NCI-H82 treated with DMSO at 0.1 percent for 48 hours (cell line): Measurements from ENCODE around the gene TOR1AIP1.
"Not testable (repeated sequence)": the region's sequence is repeated elsewhere in the genome, so short reads cannot be mapped to it uniquely, and the experiment has no call there.

Experiments used
- DNase-seq: peaks from one replicate; lab custom pipeline; 2025; ENCODE audit not compliant: unreplicated experiment; lab: John Stamatoyannopoulos, UW

TOR1AIP1 gene

DNA sequence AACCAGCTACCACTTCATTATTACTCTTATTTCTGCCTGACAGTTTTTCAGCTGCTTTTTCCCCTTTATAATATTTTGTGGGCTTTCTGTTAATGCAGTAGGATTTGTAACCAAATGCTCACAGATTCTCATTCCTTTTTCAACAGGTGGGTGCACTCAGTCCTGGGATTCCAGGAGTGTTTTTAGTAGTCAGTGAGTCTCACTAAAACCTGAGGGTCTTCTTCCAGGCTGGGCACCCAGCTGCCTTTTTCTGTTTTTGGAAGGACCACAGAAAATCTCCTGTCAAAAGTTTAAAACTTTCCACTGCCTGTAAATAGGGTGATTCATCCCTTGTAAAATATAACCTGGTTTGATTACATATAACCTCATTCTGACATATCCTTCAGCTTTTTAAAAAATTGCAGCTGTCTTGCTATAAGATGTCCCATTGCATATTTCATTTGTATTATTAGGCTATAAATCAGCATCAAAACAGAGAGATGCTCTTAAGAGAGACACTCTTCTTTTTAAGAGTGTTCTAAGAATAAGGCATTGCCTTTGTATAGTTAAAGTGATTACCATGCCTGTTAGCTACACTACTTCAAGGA is 55.7 kb downstream of the TOR1AIP1 start:
- DNase-seq: no peak

DNA sequence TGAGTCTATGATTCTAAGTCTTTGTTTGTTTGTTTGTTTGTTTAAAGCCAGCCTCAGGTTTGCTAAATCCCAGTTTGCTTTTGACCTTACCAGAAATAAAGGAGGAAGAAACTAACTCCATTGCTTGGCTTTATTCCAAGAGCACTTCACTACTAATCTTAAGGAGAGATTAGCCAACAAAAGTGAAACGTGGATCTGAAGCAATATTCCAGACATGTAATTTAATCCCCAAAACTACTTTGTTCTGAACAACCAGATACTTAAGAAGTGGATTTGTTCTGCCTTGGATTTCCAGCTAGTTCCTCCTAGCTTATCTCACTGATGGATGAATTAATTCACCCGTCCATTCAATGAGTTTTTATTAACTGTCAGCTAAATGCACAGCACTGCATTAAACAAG is 56.7 kb downstream of the TOR1AIP1 start:
- DNase-seq: peak; percentile 90

DNA sequence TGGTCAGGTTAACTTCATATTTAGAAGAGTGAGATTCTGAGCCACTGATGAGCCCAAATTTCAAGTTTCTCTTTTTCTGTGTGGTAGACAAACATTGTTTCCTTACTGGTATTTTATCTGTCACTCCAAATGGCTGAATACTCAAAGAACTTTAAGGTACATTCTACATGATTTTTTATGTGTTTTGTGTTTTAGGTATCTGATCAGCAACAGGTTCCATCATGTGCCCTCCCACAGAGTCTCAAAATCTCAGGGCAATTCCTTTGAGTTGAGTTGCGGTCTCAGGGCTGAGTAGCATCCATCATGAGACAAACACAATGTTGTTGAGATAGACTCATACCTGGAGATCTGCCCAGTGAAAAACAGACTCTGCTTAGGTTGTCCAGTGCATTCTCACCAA is 57.9 kb downstream of the TOR1AIP1 start:
- no peak for DNase-seq

DNA sequence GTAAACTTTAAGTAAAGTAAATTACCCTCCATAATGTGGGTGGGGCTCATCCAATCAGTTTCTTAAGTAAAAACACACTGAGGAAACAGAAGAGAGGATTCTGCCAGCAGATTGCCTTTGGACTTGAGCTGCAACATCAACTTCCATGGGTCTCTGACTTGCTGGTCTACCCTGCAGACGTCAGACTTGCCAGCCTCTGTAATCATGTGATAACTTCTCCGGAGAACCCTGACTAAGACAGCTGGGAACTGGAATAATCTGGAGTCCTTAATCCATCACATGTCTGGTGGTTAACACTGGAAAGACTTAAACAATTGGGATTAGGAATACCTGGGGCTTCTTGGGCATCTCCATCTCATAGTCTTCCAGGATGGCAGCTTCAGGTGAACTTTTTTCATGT is 59.4 kb downstream of the TOR1AIP1 start:
- peak; percentile 60 for DNase-seq

DNA sequence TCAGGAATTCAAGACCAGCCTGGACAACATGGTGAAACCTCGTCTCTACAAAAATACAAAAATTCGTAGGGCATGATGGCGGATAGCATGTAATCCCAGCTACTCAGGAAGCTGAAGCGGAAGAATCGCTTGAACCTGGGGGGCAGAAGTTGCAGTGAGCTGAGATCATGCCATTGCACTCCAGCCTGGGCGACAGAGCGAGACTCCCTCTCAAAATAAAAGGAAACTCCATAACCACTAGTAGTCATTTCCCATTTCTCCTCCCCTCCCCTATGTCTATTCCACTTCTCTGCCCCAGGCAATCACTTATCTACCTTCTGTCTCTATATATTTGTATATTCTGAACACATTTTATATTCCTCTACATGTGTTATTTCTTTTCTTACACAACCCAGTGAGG is 68.6 kb downstream of the TOR1AIP1 start:
- DNase-seq: no peak

DNA sequence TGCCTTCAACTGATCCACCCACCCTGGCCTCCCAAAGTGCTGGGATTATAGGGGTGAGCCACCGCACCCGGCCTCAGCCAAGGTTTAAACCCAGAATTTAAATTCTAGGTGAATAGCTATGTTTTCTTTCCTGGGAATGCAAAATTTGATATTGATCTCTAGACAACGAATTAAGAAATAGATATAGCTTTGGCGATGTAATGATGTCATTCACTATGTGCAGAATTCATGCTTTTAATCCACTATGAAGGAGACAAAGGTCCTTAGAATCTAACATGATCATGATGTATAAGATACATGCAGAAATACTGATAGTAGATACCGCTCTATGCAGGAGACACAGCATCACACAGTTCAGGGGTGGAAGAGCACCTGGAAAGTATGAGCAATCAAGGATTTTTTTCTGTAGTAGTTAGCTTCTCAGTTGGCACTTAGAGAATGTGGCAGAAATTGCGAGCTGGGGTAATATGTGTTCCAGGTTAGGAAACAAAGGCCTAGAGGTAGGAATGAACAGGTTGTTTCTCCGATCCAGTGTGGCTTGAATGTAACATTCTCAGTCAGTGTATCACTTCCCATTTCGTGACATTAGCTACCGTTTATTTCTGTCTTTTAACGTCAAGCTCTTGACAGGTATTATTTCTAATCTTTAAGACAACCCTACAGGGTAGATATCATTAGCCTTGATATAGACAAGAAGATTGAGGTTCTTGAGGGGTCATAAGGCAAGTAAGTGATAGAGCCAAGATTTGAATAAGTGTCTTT is 69.5 kb downstream of the TOR1AIP1 start:
- DNase-seq: no peak

DNA sequence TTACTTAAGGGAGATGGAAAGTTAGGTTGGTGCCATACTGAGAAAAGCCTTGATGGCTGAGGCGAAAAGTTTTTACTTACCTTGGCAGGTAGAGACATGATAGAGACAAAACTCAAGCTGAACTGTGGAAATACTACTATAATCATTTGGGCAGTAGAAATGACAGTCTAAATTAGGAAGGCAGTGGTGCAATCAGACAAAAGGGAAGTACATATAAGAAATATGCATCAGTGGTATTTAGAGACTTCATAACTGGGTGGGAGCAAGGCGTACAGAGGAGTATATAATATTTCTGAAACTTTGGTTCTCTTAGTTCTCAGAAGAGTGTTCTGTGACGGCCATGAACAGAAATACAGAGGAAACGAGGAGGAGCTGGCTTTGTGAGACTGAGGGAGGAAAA is 70.1 kb downstream of the TOR1AIP1 start:
- no peak for DNase-seq

DNA sequence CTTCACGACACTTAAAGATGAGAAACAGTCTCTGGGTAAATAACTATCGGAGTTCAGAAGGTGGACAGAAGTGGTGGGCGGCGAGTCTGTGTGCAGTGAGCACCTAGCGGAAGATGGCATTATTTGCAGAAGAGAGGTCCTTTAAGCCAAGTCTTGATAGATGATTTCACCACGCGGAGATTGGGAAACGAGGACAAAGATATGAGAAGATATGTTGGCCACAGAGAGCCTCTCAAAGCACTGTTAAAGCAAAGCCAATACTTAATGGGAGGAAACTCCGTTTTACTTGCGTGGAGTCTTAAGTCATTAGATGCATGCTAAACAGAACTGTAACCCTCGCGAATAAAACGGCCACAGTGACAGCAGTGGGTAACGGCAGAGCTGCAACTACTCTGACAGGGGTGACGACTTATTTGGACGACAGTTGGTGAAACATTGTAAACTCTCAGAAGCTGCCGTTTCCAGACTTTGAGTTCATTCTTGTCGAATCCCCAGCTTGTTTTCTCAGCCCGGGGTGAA is 71.9 kb downstream of the TOR1AIP1 start:
- no peak for DNase-seq

DNA sequence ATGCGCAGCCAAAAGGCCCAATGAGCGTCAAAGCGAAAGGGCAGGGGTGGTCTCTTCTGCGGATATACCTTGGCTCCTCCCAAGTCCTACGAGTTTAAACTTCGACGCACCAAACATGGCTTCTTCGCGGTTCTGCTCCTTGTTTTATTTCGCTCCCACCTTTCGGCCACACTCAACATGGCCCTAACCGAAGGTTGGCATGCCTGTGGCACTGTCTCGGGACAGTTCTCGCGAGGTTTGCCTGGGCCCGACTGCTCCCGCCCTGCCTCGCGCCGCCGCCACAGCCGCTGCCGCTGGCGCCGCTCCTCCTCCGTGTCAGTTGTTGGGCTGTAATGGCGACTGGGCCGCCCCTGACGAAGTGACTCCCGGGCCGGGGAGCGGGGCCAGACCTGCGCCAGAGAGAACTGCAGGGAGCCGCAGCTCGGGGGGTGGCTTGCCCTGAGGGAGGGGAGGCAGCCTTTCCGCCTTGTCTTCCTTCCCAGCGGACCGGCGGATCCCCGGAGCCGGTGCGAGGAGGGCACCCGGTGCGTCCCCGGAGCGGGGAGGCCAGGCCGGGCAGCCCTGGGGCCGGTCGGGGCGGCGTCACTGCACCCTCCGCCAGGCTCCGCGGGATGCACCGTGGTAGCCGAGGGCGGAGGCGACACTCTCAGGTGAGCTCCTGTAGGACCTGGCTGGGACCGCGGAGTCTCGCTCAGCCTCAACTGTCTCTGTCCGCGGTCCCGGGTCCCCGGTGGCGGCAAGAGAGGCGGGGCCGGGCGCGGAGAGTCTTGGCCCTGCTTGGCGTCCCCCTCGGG is 72.6 kb downstream of the TOR1AIP1 start, which contains the start of gene CEP350:
CEP350 (plus strand) TSS at position 318 of the 794 bp plus-strand sequence. CDS start 31,372 bp downstream, outside the sequence.
- peak; percentile 99 for DNase-seq

DNA sequence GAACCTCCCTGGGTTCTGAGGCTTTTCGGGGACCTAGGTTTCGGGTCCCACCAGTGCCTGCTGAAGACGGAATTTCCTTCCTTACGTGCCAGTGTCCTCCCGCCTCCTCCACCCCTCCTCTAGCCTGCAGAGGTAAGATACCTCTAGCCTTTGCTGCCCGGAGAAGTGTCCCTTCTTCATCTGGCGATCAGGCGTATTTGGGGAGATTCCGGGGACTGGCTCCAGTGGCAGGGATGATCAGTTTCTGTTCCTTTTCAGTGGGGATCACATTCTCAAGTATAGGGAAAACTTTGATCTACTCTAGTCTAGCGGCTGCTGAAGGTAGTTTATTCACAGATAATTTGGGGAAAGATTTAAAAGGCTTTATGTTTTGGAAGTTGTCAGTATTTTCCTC is 73.2 kb downstream of the TOR1AIP1 start:
- DNase-seq: no peak

DNA sequence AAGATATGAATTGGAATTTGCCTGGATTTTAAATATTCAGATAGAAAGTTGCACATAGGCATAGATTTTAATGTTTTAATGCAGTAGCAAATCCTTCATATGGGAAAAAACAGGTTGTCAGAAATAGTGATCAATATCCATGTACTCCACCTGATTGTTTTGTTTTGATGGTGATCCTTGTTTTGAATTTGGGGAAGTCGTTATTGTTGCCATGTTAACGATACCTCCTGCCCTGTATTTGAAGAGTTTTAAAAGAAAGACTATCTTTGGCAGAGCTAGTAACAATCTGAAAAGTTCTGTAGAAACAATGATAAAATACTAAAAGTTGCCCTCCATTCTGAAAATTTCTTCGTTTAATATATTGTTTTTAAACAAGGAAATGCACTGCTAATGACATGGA is 73.6 kb downstream of the TOR1AIP1 start:
- no peak for DNase-seq

DNA sequence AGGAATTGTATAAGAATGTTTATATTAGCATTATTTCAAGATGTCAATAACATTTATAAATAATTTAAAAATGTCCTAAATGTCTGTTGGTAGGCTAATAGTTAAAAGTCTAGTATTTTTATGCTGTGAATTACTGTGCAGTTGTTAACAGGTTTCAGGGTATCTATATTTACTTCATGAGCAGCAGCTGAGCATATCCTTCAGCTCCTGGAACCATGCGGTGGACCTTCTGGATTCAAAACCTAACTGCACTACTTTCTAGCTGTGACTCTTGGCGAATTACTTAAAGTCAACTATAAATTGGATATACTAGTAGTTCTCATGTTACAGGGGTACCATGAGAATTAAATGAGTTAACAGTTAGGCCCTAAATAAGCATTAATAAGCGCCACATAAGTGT is 76.3 kb downstream of the TOR1AIP1 start:
- no peak for DNase-seq

DNA sequence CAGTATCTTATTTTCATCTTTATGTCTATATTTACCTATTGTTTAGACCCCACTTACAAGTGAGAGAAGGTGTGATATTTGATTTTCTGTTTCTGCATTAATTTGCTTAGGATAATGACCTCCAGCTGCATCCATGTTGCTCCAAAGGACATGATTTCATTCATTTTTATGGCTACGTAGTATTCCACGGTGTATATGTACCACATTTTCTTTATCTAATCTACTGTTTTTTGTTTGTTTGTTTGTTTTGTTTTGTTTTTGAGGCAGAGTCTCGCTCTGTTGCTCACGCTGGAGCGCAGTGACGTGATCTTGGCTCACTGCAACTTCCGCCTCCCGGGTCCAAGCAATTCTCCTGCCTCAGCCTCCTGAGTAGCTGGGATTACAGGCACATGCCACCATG is 80.1 kb downstream of the TOR1AIP1 start:
- DNase-seq: not testable (repeated sequence)

DNA sequence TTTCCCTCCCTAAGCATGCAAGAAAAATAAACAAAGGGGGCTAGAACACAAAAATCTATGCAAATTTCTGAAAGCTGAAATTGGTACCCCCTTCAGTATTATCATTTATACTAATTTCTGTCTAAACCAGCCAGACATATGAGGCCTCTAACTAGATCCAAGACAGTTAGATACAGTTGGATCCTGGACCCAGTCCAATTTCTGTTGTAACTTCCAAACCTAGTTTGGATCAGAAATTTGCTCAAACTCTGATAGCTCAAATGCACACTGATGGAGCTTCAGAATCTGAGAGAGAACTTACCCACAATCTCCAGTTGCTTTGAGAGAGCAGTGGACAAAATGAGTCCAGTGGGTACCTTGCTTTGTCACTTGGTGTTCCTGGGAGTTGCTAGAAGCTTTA is 84.5 kb downstream of the TOR1AIP1 start:
- no peak for DNase-seq

DNA sequence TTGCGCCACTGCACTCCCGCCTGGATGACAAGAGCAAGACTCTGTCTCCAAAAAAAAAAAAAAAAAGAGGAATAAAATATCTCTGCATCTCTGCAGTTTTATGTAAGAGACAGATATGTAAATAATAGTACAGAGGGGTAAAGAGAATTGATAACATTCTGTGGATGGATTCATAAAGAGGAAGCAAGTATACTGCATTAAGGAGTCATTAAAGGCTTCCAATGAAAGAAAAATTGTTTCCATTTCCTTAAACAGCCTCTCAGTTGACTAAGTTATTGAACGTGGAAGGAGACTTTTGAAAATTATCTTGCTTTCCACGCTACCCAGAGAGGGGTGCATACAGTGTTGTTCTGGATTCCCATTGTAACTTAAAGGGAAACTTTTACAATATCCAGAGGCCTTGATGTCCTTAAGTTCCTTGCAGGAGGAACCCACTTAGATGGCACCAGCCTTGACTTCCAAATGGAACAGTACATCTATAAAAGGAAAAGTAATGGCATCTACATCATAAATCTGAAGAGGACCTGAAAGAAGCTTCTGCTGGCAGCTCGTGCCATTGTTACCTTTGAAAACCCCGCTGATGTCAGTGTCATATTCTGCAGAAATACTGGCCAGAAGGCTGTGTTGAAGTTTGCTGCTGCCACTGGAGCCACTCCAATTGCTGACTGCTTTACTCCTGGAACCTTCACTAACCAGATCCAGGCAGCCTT is 86.4 kb downstream of the TOR1AIP1 start:
- no peak for DNase-seq

DNA sequence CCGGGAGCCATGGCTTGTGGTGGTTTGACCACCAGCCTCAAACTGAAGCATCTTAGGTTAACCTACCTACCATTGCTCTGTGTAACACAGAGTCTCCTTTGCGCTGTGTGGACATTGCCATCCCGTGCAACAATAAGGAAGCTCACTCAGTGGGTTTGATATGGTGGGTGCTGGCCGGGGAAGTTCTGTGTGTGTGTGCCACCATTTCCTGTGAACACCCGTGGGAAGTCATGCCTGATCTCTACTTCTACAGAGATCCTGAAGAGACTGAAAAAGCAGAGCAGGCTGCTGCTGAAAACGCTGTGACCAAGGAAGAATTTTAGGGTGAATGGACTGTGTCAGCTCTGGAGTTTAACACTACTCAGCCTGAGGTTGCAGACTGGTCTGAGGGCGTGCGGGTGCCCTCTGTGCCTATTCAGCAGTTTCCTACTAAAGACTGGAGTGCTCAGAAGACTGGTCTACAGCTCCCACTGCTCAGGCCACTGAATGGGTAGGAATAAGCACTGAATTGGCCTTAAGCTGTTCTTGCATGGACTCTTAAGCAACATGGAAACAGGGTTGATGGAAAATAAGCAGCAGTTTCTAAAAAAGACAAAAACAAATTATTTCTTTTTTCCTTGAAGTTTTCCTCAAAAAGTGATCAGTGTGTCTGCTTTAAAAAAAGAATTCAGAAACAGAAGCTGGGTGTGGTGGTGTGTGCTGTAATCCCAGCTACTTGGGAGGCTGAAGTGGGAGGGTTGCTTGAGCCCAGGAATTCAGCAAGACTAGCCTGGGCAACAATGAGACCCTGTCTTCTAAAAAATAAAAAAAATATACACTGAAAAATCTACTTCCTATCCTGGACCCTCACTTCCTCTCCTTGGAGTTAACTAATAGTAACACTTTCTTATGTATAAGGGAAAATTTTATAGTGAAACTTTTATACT is 87.2 kb downstream of the TOR1AIP1 start:
- no peak for DNase-seq
